Esophagus (tissue), 2 donors: ENCODE results near the gene PLCB2. TPM values are rescaled to one million over a fixed set of nuclear protein-coding genes. Genes with fewer than 3 reads are reported as not detected.

Experiments
- H3K27ac ChIP-seq, 2 donors: one replicate each; pipeline ENCODE4 v1.5.1; 2013; ENCODE audit warnings: low read depth in 2 of 2, mild to moderate bottlenecking in 2 of 2, inconsistent platforms in 1 of 2, low read length in 1 of 2, moderate library complexity in 1 of 2
- H3K27me3 ChIP-seq, 2 donors: one replicate each; pipeline ENCODE4 v1.6.1; 2013; ENCODE audit warnings: low read length in 2 of 2, control low read depth in 1 of 2, mild to moderate bottlenecking in 1 of 2; ENCODE audit not compliant: insufficient read depth in 2 of 2, control insufficient read depth in 1 of 2
- H3K36me3 ChIP-seq, 2 donors: one replicate each; pipeline ENCODE4 v1.6.1; 2013; ENCODE audit warnings: low read length in 1 of 2; ENCODE audit not compliant: control insufficient read depth in 2 of 2, insufficient read depth in 2 of 2
- H3K4me1 ChIP-seq, 2 donors: one replicate each; pipeline ENCODE4 v1.6.1; 2013; ENCODE audit warnings: low read length in 1 of 2; ENCODE audit not compliant: control insufficient read depth in 2 of 2, insufficient read depth in 2 of 2
- H3K4me3 ChIP-seq, 2 donors: one replicate each; pipeline ENCODE4 v1.5.1; 2013; ENCODE audit warnings: low read length in 2 of 2, mild to moderate bottlenecking in 2 of 2, low read depth in 1 of 2, moderate library complexity in 1 of 2
- H3K9me3 ChIP-seq, 2 donors: one replicate each; pipeline ENCODE4 v1.6.1; 2013; ENCODE audit warnings: mild to moderate bottlenecking in 2 of 2, low read depth in 1 of 2, low read length in 1 of 2, moderate library complexity in 1 of 2; ENCODE audit not compliant: control insufficient read depth in 2 of 2, insufficient read depth in 1 of 2
- WGBS, 2 donors: extraction: QIAGEN DNeasy Blood & Tissue Kit; methylation state at CpG; one replicate each; pipeline ENCODE4 v1.1.7; 2013; 5-methylcytosine and 5-hydroxymethylcytosine counted together
- polyA plus RNA-seq, 2 donors: library from polyadenylated mRNA; stranded (reverse); fragments of 200-250 nt; gene quantifications; one replicate each; pipeline ENCODE4 v1.2.3, GENCODE V29; 2013
- donor health status: healthy with polysubstance abuse.
- donor health status: Bipolar disorder and iron deficiency.

Gene PLCB2
- polyA plus RNA-seq, 2 donors, result 5.3 to 7.3 TPM

- no peaks in the 10 kb centered on the region for H3K36me3 ChIP-seq
- 76 to 78% methylated on average over 4 of the region's 4 CpGs for WGBS, 2 donors
These were observed 9.8 kb upstream of the PLCB2 start for GRCh38 chr15:40317580-40317979.

GRCh38 chr15:40316931-40317330 lies 9.2 kb upstream of the PLCB2 start:
- H3K4me3 ChIP-seq, result no peak overlapping the region
- no peak overlapping the region for H3K27ac ChIP-seq
- no peaks in the 10 kb centered on the region for H3K27me3 ChIP-seq
- H3K4me1 ChIP-seq, result no peaks in the 10 kb centered on the region
- H3K9me3 ChIP-seq, result no peaks in the 10 kb centered on the region
- WGBS, 2 donors, result 89 to 90% methylated on average over 3 of the region's 3 CpGs
- no peaks in the 10 kb centered on the region for H3K36me3 ChIP-seq

More at GRCh38 chr15:40317580-40317979, 9.8 kb upstream of the PLCB2 start:
- Histone ChIP-seq H3K4me1 (no peaks in the 10 kb centered on the region), H3K4me3 (no peak overlapping the region), H3K27ac (no peak overlapping the region), H3K9me3 (no peaks in the 10 kb centered on the region), H3K27me3 (no peaks in the 10 kb centered on the region)

- no peaks in the 10 kb centered on the region for H3K9me3 ChIP-seq
- no peak overlapping the region for H3K27ac ChIP-seq
- H3K4me3 ChIP-seq, result no peak overlapping the region
- no peaks in the 10 kb centered on the region for H3K36me3 ChIP-seq
- H3K27me3 ChIP-seq, result no peaks in the 10 kb centered on the region
- 77 to 88% methylated on average over 4 of the region's 4 CpGs for WGBS, 2 donors
- H3K4me1 ChIP-seq, result no peaks in the 10 kb centered on the region
These were observed 7.1 kb upstream of the PLCB2 start for GRCh38 chr15:40314723-40315276.

- no peak overlapping the region for H3K4me3 ChIP-seq
- 34 to 37% methylated on average over 10 of the region's 10 CpGs for WGBS, 2 donors
- H3K27me3 ChIP-seq, result no peaks in the 10 kb centered on the region
- H3K9me3 ChIP-seq, result no peaks in the 10 kb centered on the region
- H3K27ac ChIP-seq, result no peak overlapping the region
- H3K36me3 ChIP-seq, result no peaks in the 10 kb centered on the region
- H3K4me1 ChIP-seq, result peaks cover 0 to 2% of the 10 kb centered on the region in 2 donors
These were observed 6.0 kb upstream of the PLCB2 start for GRCh38 chr15:40313531-40314398.

GRCh38 chr15:40312370-40313158 lies 4.8 kb upstream of the PLCB2 start:
- Histone ChIP-seq H3K4me3 (no peak overlapping the region), H3K4me1 (peaks cover 0 to 3% of the 10 kb centered on the region in 2 donors), H3K9me3 (no peaks in the 10 kb centered on the region), H3K36me3 (no peaks in the 10 kb centered on the region), H3K27ac (no peak overlapping the region), H3K27me3 (no peaks in the 10 kb centered on the region)
- WGBS, 2 donors, result 91 to 92% methylated on average over 9 to 10 of the region's 10 CpGs

GRCh38 chr15:40310993-40311392 lies 3.3 kb upstream of the PLCB2 start:
- Histone ChIP-seq H3K36me3 (no peaks in the 10 kb centered on the region), H3K27me3 (no peaks in the 10 kb centered on the region), H3K4me3 (no peak overlapping the region), H3K9me3 (no peaks in the 10 kb centered on the region), H3K27ac (no peak overlapping the region), H3K4me1 (peaks cover 0 to 3% of the 10 kb centered on the region in 2 donors)
- WGBS, 2 donors, result 56 to 66% methylated on average over 3 of the region's 3 CpGs

- 15 to 30% methylated on average over 4 of the region's 4 CpGs for WGBS, 2 donors
- peaks cover 0 to 3% of the 10 kb centered on the region in 2 donors for H3K4me1 ChIP-seq
These were observed 2.5 kb upstream of the PLCB2 start for GRCh38 chr15:40310001-40310959.

GRCh38 chr15:40309344-40309862 lies 1.7 kb upstream of the PLCB2 start:
- Histone ChIP-seq H3K36me3 (no peaks in the 10 kb centered on the region), H3K27ac (no peak overlapping the region)
- 82 to 83% methylated on average over 8 of the region's 8 CpGs for WGBS, 2 donors

More at GRCh38 chr15:40310001-40310959, 2.5 kb upstream of the PLCB2 start:
- no peaks in the 10 kb centered on the region for H3K27me3 ChIP-seq
- no peaks in the 10 kb centered on the region for H3K36me3 ChIP-seq
- H3K9me3 ChIP-seq, result no peaks in the 10 kb centered on the region
- H3K27ac ChIP-seq, result no peak overlapping the region
- H3K4me3 ChIP-seq, result no peak overlapping the region

More at GRCh38 chr15:40309344-40309862, 1.7 kb upstream of the PLCB2 start:
- Histone ChIP-seq H3K27me3 (no peaks in the 10 kb centered on the region), H3K9me3 (no peaks in the 10 kb centered on the region), H3K4me1 (peaks cover 0 to 3% of the 10 kb centered on the region in 2 donors), H3K4me3 (no peak overlapping the region)
